SK-N-MC (cell line): ENCODE results near the gene PRG2.

Source experiments
- EZH2 ChIP-seq: fragments of 200-600 bp; sonication (generic); IDR thresholded peaks from one replicate; pipeline ENCODE4 v1.6.1; 2017; ENCODE audit warnings: antibody characterized with exemption
- POLR2AphosphoS5 ChIP-seq: IDR thresholded peaks from 2 replicates; pipeline ENCODE4 v1.6.1; 2012; ENCODE audit warnings: mild to moderate bottlenecking, low read depth, low read length, borderline replicate concordance

GRCh38 chr11:57356268-57356667, 34.2 kb downstream of the PRG2 start:
- TF ChIP-seq POLR2AphosphoS5 (no peak), EZH2 (no peak)
